Measurements from ENCODE around the gene SGSM2. TPM values are rescaled to one million over a fixed set of nuclear protein-coding genes. Genes with fewer than 3 reads are reported as not detected.

SGSM2 gene
- total and polyA plus RNA-seq, 4 donors: 5.5 to 17.5 (median 12.4) TPM

- WGBS: 93% methylated on average over 2 of the region's 2 CpGs
- DNase-seq (ENCODE audit: low spot score): no peak
Observed at GRCh38 chr17:2292100-2292499, 45.2 kb upstream of the SGSM2 start.

More at GRCh38 chr17:2292100-2292499, 45.2 kb upstream of the SGSM2 start:
- Histone ChIP-seq H3K27me3 (ENCODE audit: control insufficient read depth in 4 of 4, insufficient read depth in 4 of 4, low read length in 3 of 4) (no peaks in the 10 kb centered on the region), H3K4me1 (ENCODE audit: control insufficient read depth in 4 of 4, insufficient read depth in 4 of 4, low read length in 3 of 4) (no peaks in the 10 kb centered on the region), H3K9me3 (ENCODE audit: control insufficient read depth in 4 of 4, low read length in 3 of 4) (no peaks in the 10 kb centered on the region), H3K4me3 (ENCODE audit: low read depth in 1 of 3, low read length in 3 of 3) (no peak overlapping the region), H3K27ac (ENCODE audit: low read depth in 1 of 2, low read length in 2 of 2) (no peak overlapping the region), H3K9ac (ENCODE audit: low read depth in 1 of 2, low read length in 2 of 2) (no peak overlapping the region), H3K36me3 (ENCODE audit: control insufficient read depth in 4 of 4, insufficient read depth in 3 of 4, low read depth in 1 of 4, low read length in 3 of 4) (peaks cover 8 to 70% (median 35%) of the 10 kb centered on the region in 4 donors)
- no peak for TF ChIP-seq RXRA (IDR thresholded peaks at IDR 0.05)
- no peak for TF ChIP-seq HNF4G (IDR thresholded peaks at IDR 0.05)
- no peak for TF ChIP-seq FOXA2 (IDR thresholded peaks at IDR 0.05)
- TF ChIP-seq CTCF (IDR thresholded peaks at IDR 0.05; ENCODE audit: low read depth, low read length, missing input control): no peak
- TF ChIP-seq YY1 (IDR thresholded peaks at IDR 0.05): no peak
- no peak for TF ChIP-seq JUND (IDR thresholded peaks at IDR 0.05)
- TF ChIP-seq REST (IDR thresholded peaks at IDR 0.05): no peak
- TF ChIP-seq EGR1 (IDR thresholded peaks at IDR 0.05; ENCODE audit: low read depth in 2 of 2): no peak
- TF ChIP-seq FOXA1 (IDR thresholded peaks at IDR 0.05): no peak
- no peak for TF ChIP-seq ATF3 (IDR thresholded peaks at IDR 0.05)
- TF ChIP-seq TAF1 (conservative IDR thresholded peaks at IDR 0.05): no peak
- TF ChIP-seq ZBTB33 (IDR thresholded peaks at IDR 0.05): no peak
- TF ChIP-seq SP1 (IDR thresholded peaks at IDR 0.05): no peak
- TF ChIP-seq GABPA (IDR thresholded peaks at IDR 0.05 in 1 of 2, conservative IDR thresholded peaks at IDR 0.05 in 1 of 2): no peak
- TF ChIP-seq RAD21 (IDR thresholded peaks at IDR 0.05): no peak
- TF ChIP-seq HNF4A (conservative IDR thresholded peaks at IDR 0.05): no peak
- TF ChIP-seq NR2F2 (IDR thresholded peaks at IDR 0.05): no peak
- TF ChIP-seq MAX (IDR thresholded peaks at IDR 0.05): no peak

All from liver (tissue), 9 donors.